Activated naive CD4-positive, alpha-beta T cell treated with anti-CD3 and anti-CD28 coated beads for 36 hours (primary cell): Measurements from ENCODE around the gene ADRB1. TPM values are rescaled to one million over a fixed set of nuclear protein-coding genes. Genes with fewer than 3 reads are reported as not detected.

Experiments used
- CTCF ChIA-PET: fragments of 350-600 bp; sonication (Branson Sonifier 250); formaldehyde crosslinking; loops from one replicate; lab custom pipeline; 2021; ENCODE audit warnings: antibody characterized with exemption; lab: Charles Lee
- DNase-seq: peaks from one replicate; pipeline ENCODE4 v3.0.0-alpha.2; 2020
- H3K27ac Mint-ChIP-seq: one replicate; pipeline ENCODE4 v1.8.0; 2021; ENCODE audit warnings: mild to moderate bottlenecking, mixed read lengths
- H3K27me3 Mint-ChIP-seq: one replicate; pipeline ENCODE4 v1.8.0; 2021; ENCODE audit warnings: low read depth, mixed read lengths
- H3K36me3 Mint-ChIP-seq: one replicate; pipeline ENCODE4 v1.8.0; 2021; ENCODE audit warnings: low read depth, mixed read lengths
- H3K4me1 Mint-ChIP-seq: one replicate; pipeline ENCODE4 v1.8.0; 2021; ENCODE audit warnings: low read depth, mixed read lengths
- H3K4me3 Mint-ChIP-seq: one replicate; pipeline ENCODE4 v1.8.0; 2021; ENCODE audit warnings: mild to moderate bottlenecking, moderate library complexity, mixed read lengths
- H3K9me3 Mint-ChIP-seq: one replicate; pipeline ENCODE4 v1.8.0; 2021; ENCODE audit warnings: mixed read lengths
- intact Hi-C: fragments of 100-400 bp; cut with micrococcal nuclease; formaldehyde crosslinking; loops from one replicate; pipeline ENCODE4 v1.15.1; 2023
- total RNA-seq, 2 experiments: library from RNA; stranded (reverse); gene quantifications; one replicate each; pipeline ENCODE4 v1.2.3, GENCODE V29; 2021

ADRB1 gene
- total RNA-seq, 2 experiments from 2014 or later: not detected

DNA sequence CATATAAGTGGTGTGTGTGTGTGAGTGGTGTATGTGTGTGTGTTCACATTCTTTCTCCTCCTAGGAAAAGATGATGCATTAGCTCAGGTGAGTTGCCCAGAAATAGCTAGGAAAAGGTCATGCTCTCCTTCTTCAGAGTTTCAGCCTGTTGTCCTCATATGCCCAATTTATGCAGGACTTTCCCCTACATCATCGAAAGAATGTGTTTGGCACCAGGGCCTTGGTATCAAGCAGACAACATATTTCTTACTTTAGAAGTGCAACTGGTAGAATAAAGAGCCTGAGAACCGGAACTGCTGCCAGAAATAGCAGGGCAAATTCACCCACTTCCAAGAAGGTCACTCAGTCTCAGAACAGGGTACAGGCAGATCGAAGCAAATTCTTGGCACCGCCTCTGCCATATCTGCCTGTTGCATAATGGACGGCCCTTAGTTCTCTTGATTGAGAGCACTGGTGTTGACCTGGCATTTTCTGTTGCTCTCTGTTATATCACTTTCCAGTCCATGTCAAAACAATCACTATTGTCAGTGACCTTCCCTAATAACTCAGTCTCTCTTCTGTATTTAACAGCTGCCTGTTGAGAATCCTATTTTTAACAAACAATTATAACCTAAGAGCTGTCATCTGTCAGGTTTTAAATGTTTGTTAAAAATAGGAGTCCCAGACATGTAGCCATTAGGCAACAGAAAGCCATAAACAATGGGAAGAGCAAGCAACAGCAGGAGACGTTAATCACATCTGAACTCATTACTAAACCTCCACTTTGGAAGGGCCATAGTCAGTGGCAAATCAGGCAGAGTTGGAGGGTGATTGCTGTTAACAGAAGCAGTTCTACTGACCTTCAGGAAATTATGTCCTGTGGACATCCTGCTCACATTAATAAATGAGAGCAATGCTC lies 20.7 kb downstream of the ADRB1 start:
- intact Hi-C loops: no loop called here
- Mint-ChIP-seq H3K4me1 (peaks cover 6% of the 10 kb centered on the region), H3K27me3 (peaks cover 2% of the 10 kb centered on the region), H3K27ac (no peak overlapping the region), H3K4me3 (no peak overlapping the region), H3K36me3 (no peaks in the 10 kb centered on the region), H3K9me3 (no peaks in the 10 kb centered on the region)
- no peak for DNase-seq
- CTCF ChIA-PET: interaction anchor here (0.6 kb wide), 1 partner anchor 202 kb away, joined by 3 read pairs; no protein-coding TSS in a partner anchor

DNA sequence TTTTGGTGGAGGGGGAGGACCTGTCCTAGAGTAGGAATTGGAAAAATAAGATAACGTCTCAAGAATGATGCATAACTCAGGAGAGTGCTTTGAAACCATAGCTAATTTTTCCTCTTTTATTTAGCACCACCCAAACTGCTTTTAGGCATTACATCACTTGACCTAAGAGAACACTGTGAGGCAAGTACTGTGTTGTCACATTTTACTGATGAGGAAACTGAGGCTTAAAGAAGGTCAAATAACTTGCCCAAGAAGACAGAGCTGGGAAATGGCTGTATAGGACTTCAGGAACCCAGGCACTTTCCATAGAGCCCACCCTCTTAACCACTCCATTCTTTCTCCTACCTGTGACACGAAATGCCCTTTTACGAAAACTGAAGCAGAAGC lies 21.4 kb downstream of the ADRB1 start:
- Mint-ChIP-seq H3K4me1 (peaks cover 6% of the 10 kb centered on the region), H3K36me3 (no peaks in the 10 kb centered on the region), H3K4me3 (no peak overlapping the region), H3K27me3 (peaks cover 2% of the 10 kb centered on the region), H3K9me3 (no peaks in the 10 kb centered on the region), H3K27ac (no peak overlapping the region)
- intact Hi-C loops: no loop called here
- CTCF ChIA-PET: interaction anchor here (0.6 kb wide), 1 partner anchor 202 kb away, joined by 3 read pairs; no protein-coding TSS in a partner anchor
- DNase-seq: no peak

DNA sequence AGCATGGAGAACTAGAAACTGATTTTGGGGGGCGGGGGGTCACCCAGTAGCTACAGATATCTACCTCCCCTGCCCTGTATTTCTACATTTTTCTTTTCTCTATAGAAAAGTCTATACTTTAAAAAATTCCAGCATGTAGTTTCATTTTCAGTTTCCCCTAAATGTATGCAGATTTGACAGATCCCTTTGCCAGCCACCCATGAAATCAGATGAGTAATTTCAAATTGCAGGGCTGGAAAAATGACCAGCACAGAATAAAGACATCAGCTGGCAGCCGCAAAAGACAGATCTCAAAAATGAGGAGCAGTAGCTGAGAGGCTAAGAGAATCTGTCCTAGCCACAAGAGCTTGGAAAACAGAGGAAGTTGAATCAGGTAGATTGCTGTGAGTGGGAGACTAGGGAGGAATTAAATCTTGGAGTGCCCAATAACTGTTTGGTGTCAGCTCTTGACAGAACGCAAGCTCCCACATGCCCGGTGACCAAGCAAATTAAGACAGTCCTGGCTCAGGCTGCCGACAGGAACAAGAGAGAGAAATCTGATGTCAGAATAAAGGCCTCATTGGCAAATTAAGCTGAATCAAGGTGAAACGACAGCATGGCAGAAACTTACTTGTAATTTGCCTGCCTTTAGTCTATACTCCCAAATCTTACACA lies 24.5 kb downstream of the ADRB1 start:
- intact Hi-C loops: no loop called here
- no peak for DNase-seq
- H3K4me3 Mint-ChIP-seq: no peak overlapping the region
- no peaks in the 10 kb centered on the region for H3K36me3 Mint-ChIP-seq
- CTCF ChIA-PET: interaction anchor here (0.6 to 1.0 kb wide), 3 partner anchors 21 to 267 kb away, joined by 3 to 4 read pairs (median 3); no protein-coding TSS in a partner anchor
- H3K4me1 Mint-ChIP-seq: peaks cover 6% of the 10 kb centered on the region
- no peaks in the 10 kb centered on the region for H3K27me3 Mint-ChIP-seq
- no peak overlapping the region for H3K27ac Mint-ChIP-seq
- H3K9me3 Mint-ChIP-seq: no peaks in the 10 kb centered on the region

DNA sequence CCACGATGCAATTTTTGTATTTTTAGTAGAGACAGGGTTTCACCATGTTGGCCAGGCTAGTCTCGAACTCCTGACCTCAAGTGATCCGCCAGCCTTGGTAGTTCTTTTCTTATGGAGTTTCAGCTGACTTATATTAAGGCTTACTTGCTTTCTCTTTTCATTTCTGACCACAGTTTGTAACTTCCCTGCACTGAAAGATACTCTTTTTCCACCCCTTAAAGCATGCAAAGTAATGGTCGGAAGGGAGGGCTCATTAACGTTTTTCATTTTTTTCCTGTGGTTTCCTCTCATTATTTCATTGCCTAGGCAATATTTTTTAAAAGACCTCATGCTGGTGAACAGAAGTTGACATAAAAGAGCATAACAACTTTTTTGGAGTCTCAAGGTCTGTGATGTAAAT lies 27.0 kb downstream of the ADRB1 start:
- Mint-ChIP-seq H3K36me3 (no peaks in the 10 kb centered on the region), H3K9me3 (no peaks in the 10 kb centered on the region), H3K27me3 (no peaks in the 10 kb centered on the region), H3K4me3 (no peak overlapping the region), H3K4me1 (peaks cover 14% of the 10 kb centered on the region), H3K27ac (no peak overlapping the region)
- DNase-seq: no peak
- intact Hi-C loops: no loop called here
- CTCF ChIA-PET: no interaction called here

DNA sequence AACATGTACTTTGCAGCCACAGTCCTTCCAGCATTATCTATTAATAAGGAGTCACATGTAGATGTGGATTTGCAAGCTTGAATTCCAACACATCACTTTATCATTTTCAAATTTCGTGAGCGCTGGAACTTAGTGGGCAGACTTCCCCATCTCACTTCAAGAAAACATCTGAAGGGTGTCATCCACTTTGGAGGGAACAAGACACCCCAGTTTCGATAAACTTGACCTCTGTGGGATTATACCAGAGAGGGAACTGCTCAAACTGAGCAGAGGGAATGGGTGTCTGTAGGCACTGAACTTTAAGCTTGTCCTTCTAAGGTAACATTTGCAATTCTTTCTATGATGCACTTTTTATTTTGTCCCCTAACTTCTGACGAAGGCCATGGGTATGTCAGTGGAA lies 27.5 kb downstream of the ADRB1 start:
- CTCF ChIA-PET: no interaction called here
- DNase-seq: no peak
- no peak overlapping the region for H3K27ac Mint-ChIP-seq
- no peaks in the 10 kb centered on the region for H3K9me3 Mint-ChIP-seq
- no peak overlapping the region for H3K4me3 Mint-ChIP-seq
- peaks cover 14% of the 10 kb centered on the region for H3K4me1 Mint-ChIP-seq
- intact Hi-C loops: no loop called here
- H3K27me3 Mint-ChIP-seq: no peaks in the 10 kb centered on the region
- H3K36me3 Mint-ChIP-seq: no peaks in the 10 kb centered on the region

DNA sequence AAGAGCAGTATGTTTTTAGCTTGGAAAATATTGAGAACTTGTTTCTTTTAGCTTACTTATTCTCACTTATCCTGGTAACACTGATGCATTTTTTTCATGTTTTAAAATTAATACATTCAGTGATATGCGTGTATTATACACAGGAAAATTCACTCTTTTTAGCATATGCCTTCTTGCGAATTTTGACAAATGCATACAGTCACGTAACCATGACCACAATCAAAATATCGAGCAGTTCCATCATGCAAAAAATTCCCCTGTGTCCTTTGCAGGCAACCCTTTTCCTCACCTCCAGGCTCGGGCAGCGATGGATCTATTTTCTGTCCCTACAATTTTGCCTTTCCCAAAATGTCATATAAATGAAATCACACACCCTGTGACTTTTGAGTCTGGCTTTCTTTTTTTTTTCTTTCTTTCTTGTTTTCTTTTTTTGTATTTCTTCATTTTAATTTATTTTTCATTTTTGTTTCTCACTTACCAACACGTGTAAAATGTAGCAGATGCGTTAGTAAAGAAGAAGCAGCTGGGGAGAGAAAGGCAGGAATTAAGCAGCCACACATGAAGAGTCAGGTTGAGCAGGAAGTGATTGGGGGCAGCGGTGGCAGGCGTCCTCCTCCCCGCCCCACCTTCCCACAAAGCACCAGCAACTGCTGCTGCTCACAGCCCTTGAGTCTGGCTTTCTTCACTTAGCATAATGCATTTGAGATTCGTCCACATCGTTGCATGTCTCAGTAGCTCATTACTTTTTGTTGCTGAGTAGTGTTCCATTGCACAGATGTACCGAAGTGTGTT lies 29.9 kb downstream of the ADRB1 start:
- intact Hi-C loops: no loop called here
- peak; percentile 19 for DNase-seq
- H3K4me1 Mint-ChIP-seq: peaks cover 8% of the 10 kb centered on the region
- CTCF ChIA-PET: interaction anchor here (1.0 kb wide), 1 partner anchor 28 kb away, joined by 4 read pairs; no protein-coding TSS in a partner anchor
- H3K9me3 Mint-ChIP-seq: no peaks in the 10 kb centered on the region
- no peak overlapping the region for H3K4me3 Mint-ChIP-seq
- H3K27ac Mint-ChIP-seq: no peak overlapping the region
- H3K36me3 Mint-ChIP-seq: no peaks in the 10 kb centered on the region
- no peaks in the 10 kb centered on the region for H3K27me3 Mint-ChIP-seq

DNA sequence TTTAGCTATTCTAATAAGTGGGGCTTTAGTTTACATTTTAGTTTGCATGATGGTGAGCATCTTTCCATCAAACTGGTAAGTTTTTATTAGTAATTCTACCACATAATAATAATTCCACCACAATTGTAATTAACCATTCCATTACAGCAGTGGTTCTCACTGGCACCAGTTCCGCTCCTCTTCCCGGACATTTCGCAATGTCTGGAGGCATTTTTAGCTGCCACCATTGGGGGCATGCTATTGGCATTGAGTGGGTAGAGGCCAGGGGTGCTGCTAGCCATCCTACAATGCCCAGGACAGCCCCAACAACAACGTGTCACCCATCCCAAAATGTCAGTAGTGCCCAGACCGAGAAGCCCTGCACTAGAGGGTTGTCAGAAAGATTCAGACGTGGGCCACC lies 31.4 kb downstream of the ADRB1 start:
- CTCF ChIA-PET: interaction anchor here (0.7 kb wide), 1 partner anchor 311 kb away, joined by 5 read pairs; no protein-coding TSS in a partner anchor
- Mint-ChIP-seq H3K27me3 (peaks cover 3% of the 10 kb centered on the region), H3K4me3 (no peak overlapping the region), H3K36me3 (no peaks in the 10 kb centered on the region), H3K4me1 (peaks cover 8% of the 10 kb centered on the region), H3K27ac (no peak overlapping the region), H3K9me3 (no peaks in the 10 kb centered on the region)
- intact Hi-C loops: no loop called here
- no peak for DNase-seq

DNA sequence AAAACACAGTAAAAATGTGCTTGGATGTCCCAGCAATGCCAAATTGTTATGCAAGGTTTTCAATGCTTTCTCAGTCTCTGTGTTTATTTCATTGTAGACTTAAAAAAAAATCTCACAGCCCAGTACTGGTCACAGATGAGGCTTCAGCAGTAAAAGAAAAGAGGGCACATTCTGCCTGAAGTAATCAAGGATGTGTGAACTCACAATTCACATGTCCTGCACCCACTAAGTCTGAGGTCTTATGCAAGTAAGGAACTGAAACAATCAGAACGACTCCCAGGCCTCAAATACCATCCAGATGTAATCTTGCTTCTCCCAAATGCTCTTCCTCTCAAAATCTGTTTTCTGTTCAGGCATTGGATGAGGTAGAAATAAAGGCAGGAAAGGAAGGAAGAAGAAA lies 33.7 kb downstream of the ADRB1 start:
- intact Hi-C loops: no loop called here
- Mint-ChIP-seq H3K4me1 (peaks cover 8% of the 10 kb centered on the region), H3K36me3 (no peaks in the 10 kb centered on the region), H3K27me3 (peaks cover 5% of the 10 kb centered on the region), H3K4me3 (no peak overlapping the region), H3K9me3 (no peaks in the 10 kb centered on the region), H3K27ac (no peak overlapping the region)
- no peak for DNase-seq
- CTCF ChIA-PET: no interaction called here

DNA sequence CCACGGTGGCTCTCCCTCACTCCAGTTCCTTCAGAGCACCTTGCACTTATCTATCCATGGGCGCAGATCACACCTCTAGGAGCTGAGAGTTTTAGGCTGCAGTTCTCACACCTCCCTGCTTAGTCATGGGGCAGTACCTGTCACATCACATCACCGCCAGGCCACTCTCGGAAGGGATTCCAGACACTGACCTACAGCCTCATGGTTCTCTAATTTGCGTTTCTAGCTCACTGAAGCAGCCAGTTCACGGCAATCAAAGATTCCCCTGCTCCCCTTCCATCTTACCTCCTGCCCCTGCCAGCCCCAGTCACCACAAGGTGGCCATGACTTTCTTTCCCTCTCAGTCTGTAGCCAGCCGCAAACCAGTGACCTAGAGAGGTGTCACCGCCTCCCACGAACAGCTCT lies 34.2 kb downstream of the ADRB1 start:
- no peaks in the 10 kb centered on the region for H3K9me3 Mint-ChIP-seq
- H3K4me1 Mint-ChIP-seq: peaks cover 8% of the 10 kb centered on the region
- no peak overlapping the region for H3K27ac Mint-ChIP-seq
- H3K27me3 Mint-ChIP-seq: peaks cover 5% of the 10 kb centered on the region
- no peak for DNase-seq
- H3K36me3 Mint-ChIP-seq: no peaks in the 10 kb centered on the region
- H3K4me3 Mint-ChIP-seq: no peak overlapping the region
- intact Hi-C loops: no loop called here
- CTCF ChIA-PET: no interaction called here

DNA sequence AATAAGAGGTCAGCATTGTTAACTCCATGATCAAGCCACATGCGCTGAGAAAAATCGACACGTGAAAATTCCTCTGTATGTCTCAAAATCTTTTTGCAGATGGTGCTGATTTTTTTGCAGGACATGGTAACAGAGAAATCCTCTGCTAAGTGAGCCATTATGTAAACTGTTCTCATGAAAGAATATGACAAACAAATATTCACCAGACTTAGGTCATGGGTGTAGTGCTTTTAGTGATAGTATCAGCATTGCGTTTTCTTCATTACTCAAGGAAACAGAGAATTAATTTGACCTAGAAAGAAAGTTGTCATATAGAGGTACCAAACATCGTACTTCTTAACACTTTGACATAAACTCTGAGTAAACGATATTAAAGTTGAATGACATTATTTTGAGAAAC lies 34.7 kb downstream of the ADRB1 start:
- CTCF ChIA-PET: no interaction called here
- intact Hi-C loops: no loop called here
- Mint-ChIP-seq H3K9me3 (no peaks in the 10 kb centered on the region), H3K4me3 (no peak overlapping the region), H3K27me3 (peaks cover 5% of the 10 kb centered on the region), H3K4me1 (peaks cover 8% of the 10 kb centered on the region), H3K27ac (no peak overlapping the region), H3K36me3 (no peaks in the 10 kb centered on the region)
- DNase-seq: no peak

DNA sequence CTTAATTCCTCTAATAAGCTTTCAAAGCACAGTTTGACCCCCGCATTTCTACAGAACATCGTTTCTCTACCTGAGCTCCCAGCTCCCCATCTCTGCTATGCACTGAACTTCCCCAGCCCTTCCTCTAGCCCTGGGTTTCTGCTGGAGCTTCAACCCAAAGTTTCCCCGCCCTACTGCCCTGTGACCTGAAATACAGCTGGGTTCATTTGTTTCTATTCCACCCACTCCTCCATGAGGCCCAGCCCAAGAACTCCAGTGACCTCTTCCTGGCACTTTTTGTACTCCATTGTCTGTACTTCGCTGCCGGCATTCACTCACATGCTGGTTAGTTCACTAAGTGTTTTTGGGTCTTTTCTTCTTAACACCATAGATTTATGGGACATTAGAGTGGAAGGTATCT lies 35.8 kb downstream of the ADRB1 start:
- no peak overlapping the region for H3K27ac Mint-ChIP-seq
- no peaks in the 10 kb centered on the region for H3K4me1 Mint-ChIP-seq
- intact Hi-C loops: no loop called here
- CTCF ChIA-PET: no interaction called here
- DNase-seq: no peak
- H3K4me3 Mint-ChIP-seq: no peak overlapping the region
- H3K27me3 Mint-ChIP-seq: peaks cover 5% of the 10 kb centered on the region
- no peaks in the 10 kb centered on the region for H3K36me3 Mint-ChIP-seq
- H3K9me3 Mint-ChIP-seq: no peaks in the 10 kb centered on the region

DNA sequence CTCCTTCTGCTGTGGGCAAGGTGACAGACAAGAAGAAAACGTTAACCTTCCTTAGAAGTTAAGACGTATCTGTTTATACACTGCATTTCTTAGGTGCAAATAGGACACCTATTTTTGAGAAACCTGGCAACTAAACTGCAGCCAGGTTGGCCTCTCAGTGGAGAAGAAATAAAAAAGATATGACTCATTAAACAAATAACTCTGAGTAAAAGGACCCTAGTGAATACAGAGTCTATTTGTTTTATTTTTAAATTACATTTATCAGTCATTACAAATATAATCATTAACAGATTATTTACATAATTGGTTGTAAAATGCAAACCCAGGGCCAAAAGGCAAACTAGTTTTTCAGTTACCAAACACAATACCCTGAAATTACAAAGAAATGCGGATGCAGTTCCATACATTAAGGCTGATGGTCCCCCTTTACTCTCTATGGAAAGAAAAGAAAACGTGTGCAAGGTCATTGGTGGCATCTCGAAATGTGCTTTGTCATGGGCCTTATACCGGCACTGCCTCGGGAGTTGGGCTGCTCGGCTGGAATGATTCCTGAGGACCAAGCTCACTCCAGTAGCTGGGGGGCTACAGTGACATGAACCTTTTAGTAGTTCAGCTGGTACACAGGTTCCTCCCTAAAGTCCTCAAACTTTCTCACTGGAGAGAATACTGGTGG lies 38.4 kb downstream of the ADRB1 start:
- H3K36me3 Mint-ChIP-seq: no peaks in the 10 kb centered on the region
- H3K27me3 Mint-ChIP-seq: peaks cover 5% of the 10 kb centered on the region
- H3K27ac Mint-ChIP-seq: no peak overlapping the region
- no peak for DNase-seq
- H3K4me3 Mint-ChIP-seq: no peak overlapping the region
- no peaks in the 10 kb centered on the region for H3K4me1 Mint-ChIP-seq
- H3K9me3 Mint-ChIP-seq: no peaks in the 10 kb centered on the region
- CTCF ChIA-PET: no interaction called here
- intact Hi-C loops: loop anchor here (5.0 kb wide), 2 partner anchors 230 to 400 kb away; partner anchors contain the start of genes DCLRE1A and NHLRC2
